Right renal cortex interstitium (tissue), 3 donors: ENCODE measurements around the gene COL1A1. TPM values are rescaled to one million over a fixed set of nuclear protein-coding genes. Genes with fewer than 3 reads are reported as not detected.

ENCODE experiments used
- DNase-seq, 3 donors: peaks; one replicate each; pipeline ENCODE4 v3.0.0-alpha.2; 2013; ENCODE audit warnings: low read depth in 3 of 3, low spot score in 2 of 3
- polyA plus RNA-seq, 3 donors: library from polyadenylated mRNA; unstranded; fragments of 120-200 nt; gene quantifications; one replicate each; pipeline ENCODE4 v1.2.1, GENCODE V29; 2013; ENCODE audit not compliant: insufficient read length in 3 of 3

The COL1A1 gene
- polyA plus RNA-seq, 3 donors: 367 to 390 (median 375) TPM

DNA sequence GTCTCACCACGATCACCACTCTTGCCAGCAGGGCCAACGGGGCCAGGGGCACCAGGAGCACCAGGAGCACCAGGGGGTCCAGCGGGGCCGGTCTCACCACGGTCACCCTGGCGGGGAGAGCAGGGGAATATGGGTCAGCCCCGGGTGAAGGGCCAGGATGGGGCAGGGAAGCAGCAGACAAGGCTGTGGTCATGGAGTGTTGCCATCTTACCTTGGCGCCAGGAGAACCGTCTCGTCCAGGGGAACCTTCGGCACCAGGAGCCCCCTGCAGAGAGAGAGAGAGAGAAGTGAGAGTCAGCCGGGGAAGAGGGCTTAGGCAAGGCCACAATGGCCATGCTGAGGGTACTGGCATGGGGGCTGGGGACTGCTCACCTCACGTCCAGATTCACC lies 12.9 kb downstream of the COL1A1 start:
- DNase-seq: no peak

DNA sequence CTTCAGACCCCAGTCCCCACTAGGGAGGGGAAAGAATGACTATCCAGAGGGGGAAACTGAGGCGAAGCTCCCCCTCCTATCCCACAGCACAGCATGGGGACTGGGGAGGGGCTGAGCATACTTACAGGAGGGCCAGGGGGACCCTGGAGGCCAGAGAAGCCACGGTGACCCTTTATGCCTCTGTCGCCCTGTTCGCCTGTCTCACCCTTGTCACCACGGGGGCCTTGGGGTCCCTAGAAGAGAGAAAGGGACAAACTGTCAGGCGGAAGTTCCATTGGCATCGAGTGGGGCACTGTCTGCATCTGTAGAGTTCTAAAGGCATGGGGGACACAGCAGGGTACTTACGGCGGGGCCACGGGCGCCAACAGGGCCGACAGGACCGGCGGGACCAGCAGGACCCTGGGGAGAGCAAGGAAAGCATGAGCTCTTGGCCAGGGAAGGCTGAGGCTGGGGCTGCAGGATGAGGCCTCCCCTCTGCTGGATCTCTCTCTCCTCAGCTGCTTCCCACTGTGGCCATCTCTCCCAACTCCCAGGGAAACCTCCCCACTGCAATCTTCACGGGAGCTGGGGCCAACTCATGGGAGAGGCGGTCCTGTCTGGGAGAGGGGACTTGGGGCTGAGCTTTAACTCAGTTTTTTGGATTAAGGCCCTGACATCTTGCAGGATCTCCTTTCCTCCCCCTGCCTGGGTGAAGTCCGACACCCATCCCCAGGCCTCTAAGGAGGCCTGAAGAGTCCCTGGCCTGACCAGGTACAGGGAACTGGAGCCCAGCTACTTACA lies 13.5 kb downstream of the COL1A1 start:
- DNase-seq: no peak

DNA sequence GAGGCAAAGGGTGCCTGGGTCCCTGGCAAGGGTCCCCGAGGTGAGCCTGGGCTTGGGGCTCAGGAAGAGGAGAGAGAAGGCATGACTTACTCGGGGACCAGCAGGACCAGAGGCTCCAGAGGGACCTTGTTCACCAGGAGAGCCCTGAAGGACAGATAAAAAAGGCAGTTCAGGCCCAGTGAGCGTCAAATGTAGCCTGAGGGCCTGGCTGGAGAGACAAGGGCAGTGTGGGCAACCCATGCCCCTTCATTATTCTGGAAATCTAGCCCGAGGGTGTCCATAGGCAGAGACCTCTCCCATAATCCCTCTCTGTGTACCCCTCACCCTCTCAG lies 14.1 kb downstream of the COL1A1 start:
- no peak for DNase-seq

DNA sequence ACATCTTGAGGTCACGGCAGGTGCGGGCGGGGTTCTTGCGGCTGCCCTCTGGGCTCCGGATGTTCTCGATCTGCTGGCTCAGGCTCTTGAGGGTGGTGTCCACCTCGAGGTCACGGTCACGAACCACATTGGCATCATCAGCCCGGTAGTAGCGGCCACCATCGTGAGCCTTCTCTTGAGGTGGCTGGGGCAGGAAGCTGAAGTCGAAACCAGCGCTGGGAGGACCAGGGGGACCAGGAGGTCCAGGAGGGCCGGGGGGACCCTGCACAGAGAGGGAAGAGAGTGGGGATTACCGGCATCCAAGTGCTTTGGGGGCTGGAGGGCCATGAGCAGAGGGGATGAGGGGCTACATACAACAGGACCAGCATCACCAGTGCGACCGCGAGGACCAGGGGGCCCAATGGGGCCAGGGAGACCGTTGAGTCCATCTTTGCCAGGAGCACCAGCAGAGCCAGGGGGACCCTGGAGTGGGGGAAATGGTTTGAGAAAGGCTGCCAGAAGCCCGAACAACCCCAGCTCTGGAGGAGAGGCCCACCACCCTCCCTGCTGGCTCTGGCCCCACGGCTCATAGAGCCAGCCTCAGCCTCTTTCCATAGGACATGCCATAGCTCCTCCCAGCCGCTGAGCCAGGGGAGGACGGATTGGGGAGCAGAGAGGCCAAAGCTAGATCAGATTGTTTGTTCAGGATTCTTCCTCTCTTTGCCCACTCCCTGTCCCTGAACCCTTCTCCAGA lies 14.6 kb downstream of the COL1A1 start:
- DNase-seq: no peak

DNA sequence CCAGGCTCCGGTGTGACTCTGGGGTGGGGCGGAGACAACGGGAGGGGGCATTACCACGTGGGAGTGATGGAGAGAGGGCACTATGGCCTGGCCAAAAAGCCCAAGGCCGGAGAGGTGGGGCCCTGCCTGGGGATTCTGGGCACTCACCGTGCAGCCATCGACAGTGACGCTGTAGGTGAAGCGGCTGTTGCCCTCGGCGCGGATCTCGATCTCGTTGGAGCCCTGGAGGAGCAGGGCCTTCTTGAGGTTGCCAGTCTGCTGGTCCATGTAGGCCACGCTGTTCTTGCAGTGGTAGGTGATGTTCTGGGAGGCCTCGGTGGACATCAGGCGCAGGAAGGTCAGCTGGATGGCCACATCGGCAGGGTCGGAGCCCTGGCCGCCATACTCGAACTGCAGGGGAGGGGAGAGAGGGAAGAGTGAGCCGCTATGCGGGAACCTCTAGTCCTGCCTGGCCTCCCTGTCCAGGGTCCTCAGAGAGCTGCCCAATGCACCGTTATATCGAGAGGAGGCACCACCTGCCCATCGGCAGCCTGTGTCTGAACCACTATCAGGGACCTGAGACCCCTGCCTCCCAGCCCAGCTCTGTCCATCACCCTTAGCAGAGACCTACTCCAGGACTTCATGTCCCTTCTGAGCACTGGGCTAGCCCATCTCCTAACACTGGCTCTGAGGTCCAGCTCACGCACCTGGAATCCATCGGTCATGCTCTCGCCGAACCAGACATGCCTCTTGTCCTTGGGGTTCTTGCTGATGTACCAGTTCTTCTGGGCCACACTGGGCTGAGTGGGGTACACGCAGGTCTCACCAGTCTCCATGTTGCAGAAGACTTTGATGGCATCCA lies 15.6 kb downstream of the COL1A1 start:
- DNase-seq: no peak

DNA sequence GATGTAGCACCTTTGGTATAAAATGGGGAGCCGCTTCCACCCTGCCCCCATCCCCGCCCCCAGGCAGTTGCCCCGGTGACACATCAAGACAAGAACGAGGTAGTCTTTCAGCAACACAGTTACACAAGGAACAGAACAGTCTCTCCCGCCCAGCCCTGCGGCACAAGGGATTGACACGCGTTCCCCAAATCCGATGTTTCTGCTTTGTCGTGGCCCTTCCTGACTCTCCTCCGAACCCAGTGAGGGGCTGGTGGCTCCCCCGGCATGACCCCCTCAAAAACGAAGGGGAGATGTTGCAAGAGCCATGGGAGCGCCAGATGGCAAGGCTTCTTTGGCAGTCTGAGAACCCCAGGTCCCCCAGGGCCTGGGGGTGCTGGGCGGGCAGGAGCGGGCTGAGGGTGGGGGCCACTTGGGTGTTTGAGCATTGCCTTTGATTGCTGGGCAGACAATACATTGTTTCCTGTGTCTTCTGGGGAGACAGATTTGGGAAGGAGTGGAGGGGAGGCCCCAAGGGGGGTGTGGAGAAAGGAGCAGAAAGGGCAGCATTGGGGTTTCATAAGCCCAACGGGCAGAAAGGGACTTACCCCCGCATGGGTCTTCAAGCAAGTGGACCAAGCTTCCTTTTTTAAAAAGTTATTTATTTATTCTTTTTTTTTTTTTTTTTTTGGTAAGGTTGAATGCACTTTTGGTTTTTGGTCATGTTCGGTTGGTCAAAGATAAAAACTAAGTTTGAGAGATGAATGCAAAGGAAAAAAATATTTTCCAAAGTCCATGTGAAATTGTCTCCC lies 16.6 kb downstream of the COL1A1 start:
- DNase-seq: no peak

DNA sequence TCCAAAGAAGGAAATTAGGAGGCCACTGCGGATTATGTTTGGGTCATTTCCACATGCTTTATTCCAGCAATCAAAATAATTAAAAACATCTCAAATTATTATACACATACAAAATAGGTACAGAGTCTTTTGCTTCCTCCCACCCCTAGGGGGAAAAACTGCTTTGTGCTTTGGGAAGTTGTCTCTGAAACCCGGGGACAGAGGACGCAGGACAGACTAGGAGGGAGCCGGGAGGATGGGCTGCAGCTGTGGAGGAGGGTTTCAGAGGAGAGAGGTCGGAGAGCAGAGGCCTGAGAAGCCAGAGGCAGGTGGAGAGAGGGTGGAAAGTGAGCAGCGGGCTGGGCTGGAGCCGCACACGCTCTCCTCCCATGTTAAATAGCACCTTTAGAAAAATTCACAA lies 17.4 kb downstream of the COL1A1 start:
- no peak for DNase-seq

DNA sequence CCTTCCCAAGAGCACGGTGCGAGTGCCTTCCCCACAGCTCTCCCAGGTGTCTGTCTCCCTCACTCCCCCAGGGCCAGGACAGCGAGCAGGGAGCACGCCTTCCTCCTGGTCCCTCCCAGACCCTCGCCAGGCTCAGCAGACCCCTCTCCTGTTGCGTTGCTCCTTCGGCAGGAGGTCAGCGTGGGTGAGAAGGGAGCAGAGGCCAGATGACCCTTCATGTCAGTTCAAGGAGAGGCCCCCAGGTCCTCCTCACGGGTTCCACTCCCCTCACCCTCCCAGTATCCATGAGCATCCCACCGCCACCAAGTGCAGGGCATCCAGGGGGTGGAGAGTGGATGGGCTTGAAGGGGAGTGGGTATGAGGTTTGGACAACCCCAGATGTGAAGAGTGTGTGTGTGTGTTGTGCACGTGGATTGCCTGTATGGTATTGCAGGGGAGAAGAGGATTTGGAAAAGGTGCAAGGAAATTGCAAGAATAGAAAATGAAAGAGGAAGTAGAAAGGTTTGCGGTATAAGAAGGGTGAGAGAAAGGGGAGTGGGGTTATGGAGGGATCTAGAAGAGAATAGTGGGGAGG lies 17.9 kb downstream of the COL1A1 start:
- no peak for DNase-seq

DNA sequence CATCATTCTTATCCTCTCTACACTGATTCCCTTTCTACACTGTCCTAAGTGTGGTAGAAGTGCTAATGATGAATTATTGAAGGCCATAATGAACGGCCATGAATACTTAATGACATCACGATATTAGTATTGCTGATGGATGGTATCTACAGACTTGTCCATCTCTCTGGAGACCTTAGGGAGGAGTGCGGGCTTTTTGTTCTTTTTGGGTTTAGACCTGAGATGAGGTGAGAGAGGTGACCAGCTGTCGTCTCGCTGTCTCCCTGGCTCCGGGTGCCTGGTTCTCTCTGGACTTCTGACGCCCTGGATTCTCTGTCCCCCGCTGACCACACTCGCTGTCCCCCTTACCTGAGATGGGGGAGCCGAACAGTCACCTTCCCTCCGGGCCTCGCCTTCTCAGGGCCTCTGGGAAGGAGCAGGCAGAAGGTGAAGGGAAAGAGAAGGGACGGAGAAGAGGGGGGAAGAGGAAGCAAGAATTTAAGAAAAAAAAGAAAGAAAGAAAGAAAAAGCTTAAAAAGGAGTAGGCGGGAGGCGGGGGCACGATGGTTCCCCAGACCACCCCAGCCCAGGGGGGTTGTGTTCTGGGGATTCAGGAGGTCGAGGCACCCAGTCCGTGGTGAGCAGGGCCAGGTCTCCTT lies 18.5 kb downstream of the COL1A1 start:
- no peak for DNase-seq

DNA sequence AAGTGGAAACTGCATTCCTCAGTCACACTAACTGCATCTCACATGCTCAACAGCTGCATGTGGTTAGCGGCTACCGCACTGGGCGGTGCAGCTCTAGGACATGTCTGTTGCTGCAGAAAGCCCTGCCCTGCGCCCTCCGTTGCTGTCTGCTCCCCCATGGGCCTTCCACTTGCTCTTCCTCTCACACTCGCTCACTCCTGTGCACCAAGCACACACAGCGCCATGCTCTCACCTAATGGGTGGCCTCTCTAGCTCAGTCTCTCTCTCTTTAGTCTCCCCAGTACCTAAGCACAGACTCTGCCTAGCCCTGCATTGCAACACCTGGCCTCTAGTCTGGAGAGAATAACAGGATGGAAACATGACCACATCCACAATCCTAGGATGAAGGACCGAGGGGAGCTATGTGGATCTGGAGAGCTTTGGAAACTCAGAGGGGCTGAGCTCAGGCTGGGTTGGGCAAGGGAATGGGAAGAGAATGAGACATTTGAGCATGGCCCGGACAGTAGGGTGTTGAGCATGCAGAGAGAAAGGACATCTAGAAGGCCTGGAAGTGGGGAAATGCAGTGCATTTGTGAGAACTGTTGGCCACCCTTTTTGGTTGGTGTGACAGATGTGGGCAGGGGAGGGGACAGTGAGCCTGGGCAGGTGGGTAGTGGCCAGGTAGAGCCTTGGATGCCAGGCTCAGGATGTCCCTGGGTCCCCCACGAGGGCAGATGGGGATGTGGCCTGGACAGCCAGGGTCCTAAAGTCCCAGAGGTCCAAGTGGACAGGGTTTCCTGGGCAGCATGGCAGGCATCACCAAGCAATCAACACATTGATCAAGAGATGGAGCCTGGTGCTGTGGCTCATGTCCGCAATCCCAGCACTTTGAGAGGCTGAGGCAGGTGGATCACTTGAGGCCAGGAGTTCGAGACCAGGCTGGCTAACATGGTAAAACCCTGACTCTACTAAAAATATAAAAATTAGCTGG lies 19.6 kb downstream of the COL1A1 start:
- no peak for DNase-seq

DNA sequence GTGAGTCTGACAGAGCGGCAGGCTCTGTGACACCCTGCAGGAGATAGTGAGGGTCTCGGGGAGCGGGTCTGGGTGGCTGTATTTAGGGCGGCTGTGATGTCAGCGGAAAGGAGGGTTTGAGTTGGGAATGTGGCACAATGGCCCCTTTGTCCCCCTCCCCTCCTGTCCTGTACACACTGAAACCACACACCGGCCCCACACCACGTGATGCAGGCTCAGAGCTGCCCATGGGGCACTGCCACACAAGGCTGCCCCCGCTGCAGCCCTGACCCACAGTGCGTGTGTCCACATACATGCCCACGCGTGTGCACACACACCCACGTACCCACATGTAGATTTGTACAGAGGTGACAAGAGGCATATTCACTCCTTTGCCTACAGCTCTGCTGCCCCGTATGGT lies 20.3 kb downstream of the COL1A1 start:
- DNase-seq: no peak

DNA sequence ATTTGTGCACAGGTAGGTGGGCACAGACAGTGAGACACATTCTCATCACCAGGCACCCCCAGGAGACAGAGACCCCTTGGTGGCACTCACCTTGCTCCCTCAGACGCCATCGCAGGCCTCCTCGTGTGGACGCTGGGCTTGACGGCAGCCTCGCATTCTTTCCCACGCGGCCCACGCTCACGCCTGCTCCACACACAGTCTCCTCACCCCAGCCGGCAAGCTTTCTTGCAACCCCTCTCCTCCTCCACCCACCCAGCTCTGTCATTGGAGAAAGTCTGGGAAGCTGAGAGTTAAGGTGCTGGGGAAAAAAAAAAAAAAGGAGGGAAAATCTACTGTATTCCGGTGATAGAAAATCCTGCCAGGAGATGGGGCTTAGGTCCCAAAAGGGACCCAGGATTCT lies 20.8 kb downstream of the COL1A1 start:
- DNase-seq: no peak

DNA sequence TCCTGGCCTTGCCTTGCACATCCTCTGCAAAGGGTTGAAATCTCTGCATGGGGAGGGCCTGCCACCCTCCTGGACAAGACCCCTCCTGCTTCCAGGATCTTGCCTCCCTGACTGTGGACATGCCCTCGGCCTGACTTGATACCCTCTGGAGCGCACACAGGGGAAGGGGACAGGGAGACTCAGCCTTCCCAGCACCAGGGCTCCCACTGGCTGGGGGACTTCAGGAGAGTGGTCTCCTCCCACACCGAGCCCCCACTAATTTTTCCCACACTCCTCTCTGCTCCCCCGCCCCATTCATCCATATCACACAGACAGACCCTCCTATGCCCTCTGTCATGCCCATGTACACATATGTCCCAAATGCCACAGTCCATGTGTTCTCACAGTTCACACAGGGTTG lies 21.3 kb downstream of the COL1A1 start:
- no peak for DNase-seq

DNA sequence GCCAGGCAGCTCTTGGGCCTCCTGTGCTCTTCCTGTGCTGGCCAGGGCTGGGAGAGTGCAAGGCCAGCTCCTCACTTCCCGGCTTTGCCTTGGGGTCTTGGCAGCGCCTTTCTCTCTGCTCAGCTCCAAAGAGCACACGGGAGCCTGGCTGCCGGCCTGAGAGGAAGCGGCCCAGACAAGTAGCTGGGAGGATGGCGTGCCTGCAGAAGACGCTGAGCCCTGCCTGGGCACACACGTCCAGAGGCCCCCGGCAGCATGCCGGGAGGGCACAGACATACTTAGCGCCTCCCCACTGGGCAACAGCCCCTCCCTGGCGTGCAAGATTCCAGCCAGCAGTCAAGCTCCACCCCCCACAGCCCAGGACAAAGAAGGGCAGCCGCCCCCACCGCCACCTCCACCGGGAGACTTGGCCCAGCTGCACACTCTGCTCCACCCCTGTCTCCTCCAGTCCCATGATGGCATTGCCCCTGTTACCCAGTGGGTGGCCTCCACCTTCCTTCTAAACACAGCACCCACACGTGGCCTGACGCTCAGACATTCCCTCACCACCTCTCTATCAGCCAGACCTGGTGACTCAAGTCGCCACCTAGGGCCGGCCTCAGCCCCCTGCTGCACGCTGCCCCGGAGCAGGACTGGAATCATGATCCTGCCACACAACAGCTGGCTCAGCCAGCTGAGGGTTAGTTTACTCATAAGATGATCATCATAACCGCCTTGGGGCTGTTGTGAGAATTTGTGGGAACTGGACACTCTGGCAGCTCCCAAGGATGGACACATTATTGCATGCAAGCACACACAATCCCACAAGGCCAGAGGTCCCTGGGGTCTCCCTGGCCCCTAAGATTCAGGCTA lies 23.2 kb downstream of the COL1A1 start:
- no peak for DNase-seq

DNA sequence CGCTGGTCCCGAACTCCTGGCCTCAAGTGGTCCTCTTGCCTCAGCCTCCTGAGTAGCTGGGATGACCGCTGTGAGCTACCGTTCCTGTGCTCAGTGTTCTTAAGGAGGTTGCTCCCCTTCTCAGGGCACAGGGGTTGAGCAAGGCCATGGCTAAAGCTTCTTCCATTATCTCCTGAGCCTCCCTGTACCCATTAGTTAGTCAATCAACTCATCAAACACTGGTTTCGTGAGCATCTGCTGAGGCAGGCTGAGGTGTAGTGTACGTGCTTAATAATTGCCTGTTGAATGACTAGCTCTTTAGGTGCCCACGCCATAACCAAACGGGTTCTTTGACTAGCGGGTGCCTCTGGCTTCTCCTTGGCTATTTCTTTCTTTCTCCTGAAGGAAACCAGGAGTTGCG lies 24.0 kb downstream of the COL1A1 start:
- DNase-seq: no peak

DNA sequence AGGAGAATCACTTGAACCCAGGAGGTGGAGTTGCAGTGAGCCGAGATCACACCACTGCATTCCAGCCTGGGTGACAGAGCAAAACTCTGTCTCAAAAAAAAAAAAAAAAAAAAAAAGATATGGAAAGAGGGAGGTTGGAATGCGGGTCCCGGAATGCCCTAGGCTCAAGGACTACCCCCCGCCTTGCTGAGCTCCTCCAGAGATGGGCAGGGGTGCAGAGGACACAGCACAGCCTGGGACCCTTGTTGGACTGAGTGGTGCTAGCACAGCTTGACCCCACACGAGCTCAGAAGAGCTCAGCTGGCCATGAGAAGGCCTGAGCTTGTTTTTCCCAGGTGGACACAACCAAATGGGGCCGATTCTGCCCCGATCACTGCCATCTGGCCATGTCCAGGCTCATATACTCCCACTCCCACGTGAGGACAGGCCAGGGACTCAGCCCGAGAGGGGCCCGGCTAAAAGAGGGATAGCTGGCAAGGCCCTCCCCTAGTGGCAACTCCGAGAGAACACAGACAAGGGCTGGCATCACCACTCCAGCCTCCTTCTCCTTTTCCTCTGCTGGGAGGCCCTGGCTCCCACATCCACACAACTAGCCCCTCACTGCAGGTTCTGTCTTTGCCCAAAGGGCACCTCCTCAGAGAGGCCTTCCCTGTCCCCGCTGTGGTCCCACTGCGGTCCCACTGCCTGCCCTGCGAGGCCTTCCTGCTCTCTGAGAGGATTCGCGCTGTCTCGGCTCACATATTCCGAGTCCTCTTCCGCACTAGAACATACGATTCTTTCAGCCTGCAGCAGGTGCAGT lies 24.7 kb downstream of the COL1A1 start:
- no peak for DNase-seq
